Prostate gland (tissue), 2 donors: ENCODE results near the gene WWOX. TPM values are rescaled to one million over a fixed set of nuclear protein-coding genes. Genes with fewer than 3 reads are reported as not detected.

Experiments used
- DNase-seq: peaks from one replicate; pipeline ENCODE4 v3.0.0-alpha.2; 2019; ENCODE audit warnings: low spot score
- H3K27ac ChIP-seq, 2 donors: fragments of 200-600 bp; sonication (generic); 2 replicates each; pipeline ENCODE4 v1.5.1; 2017 to 2019
- H3K27me3 ChIP-seq: fragments of 200-600 bp; sonication (generic); replicated peaks from 2 replicates; pipeline ENCODE4 v1.5.1; 2019; ENCODE audit not compliant: insufficient read depth
- H3K36me3 ChIP-seq, 2 donors: fragments of 200-600 bp; sonication (generic); 1 replicate in 1 of 2; 2 replicates in 1 of 2; pipeline versions ENCODE4 v1.5.1 to v1.8.1; 2017 to 2019
- H3K4me1 ChIP-seq: fragments of 200-600 bp; sonication (generic); replicated peaks from 2 replicates; pipeline ENCODE4 v1.5.1; 2019
- H3K4me3 ChIP-seq, 2 donors: fragments of 200-600 bp; sonication (generic); 2 replicates each; pipeline ENCODE4 v1.5.1; 2017 to 2019
- H3K9me3 ChIP-seq: fragments of 200-600 bp; sonication (generic); 2 replicates; pipeline ENCODE4 v1.5.1; 2017
- CTCF ChIP-seq, 4 experiments: fragments of 200-600 bp in 2 of 4; fragments of 450-650 bp in 2 of 4; sonication (generic) in 2 of 4; IDR thresholded peaks; 1 replicate in 3 of 4; 2 replicates in 1 of 4; pipeline ENCODE4 v1.5.1; 2016 to 2019; ENCODE audit warnings: antibody characterized with exemption in 4 of 4, mild to moderate bottlenecking in 2 of 4, moderate library complexity in 2 of 4
- POLR2A ChIP-seq: fragments of 450-650 bp; IDR thresholded peaks from one replicate; pipeline ENCODE4 v1.6.1; 2016; ENCODE audit warnings: antibody characterized with exemption, mild to moderate bottlenecking
- POLR2AphosphoS5 ChIP-seq: sonication (generic); formaldehyde crosslinking; IDR thresholded peaks from one replicate; pipeline ENCODE4 v1.6.1; 2017; ENCODE audit warnings: antibody characterized with exemption
- WGBS: methylation state at CpG from one replicate; pipeline ENCODE4 v1.1.5; 2018; 5-methylcytosine and 5-hydroxymethylcytosine counted together
- intact Hi-C: fragments of 100-400 bp; cut with DNase I; formaldehyde crosslinking; loops from one replicate; pipeline ENCODE4 v1.14.2; 2022
- total RNA-seq, 2 donors: library from RNA; depleted of rRNA; stranded (reverse); fragments of >200 nt; gene quantifications; one replicate each; pipeline ENCODE4 v1.1.0, GENCODE V29; 2016

WWOX gene
- total RNA-seq, 2 donors from 2014 or later: 93.2 to 99.4 TPM

- intact Hi-C loops: no loop called here
- no peak for TF ChIP-seq POLR2A
- TF ChIP-seq POLR2AphosphoS5: no peak
- no peak for TF ChIP-seq CTCF (IDR thresholded peaks at IDR 0.05)
- H3K36me3 ChIP-seq: no peaks in the 10 kb centered on the region
- no peaks in the 10 kb centered on the region for H3K27me3 ChIP-seq
- DNase-seq: no peak
- no peaks in the 10 kb centered on the region for H3K9me3 ChIP-seq
- WGBS: 54% methylated on average over 15 of the region's 15 CpGs
- H3K4me1 ChIP-seq: no peaks in the 10 kb centered on the region
- H3K4me3 ChIP-seq: no peak overlapping the region
- no peak overlapping the region for H3K27ac ChIP-seq
These were observed 287.3 kb downstream of the WWOX start for GRCh38 chr16:78386557-78387324.

- no peak overlapping the region for H3K4me3 ChIP-seq
These were observed 289.6 kb downstream of the WWOX start for GRCh38 chr16:78389009-78389498.

GRCh38 chr16:78390092-78390491, 290.6 kb downstream of the WWOX start:
- TF ChIP-seq POLR2A (no peak), CTCF (IDR thresholded peaks at IDR 0.05) (no peak)
- DNase-seq: no peak
- no peaks in the 10 kb centered on the region for H3K9me3 ChIP-seq
- H3K4me1 ChIP-seq: no peaks in the 10 kb centered on the region
- no peaks in the 10 kb centered on the region for H3K27me3 ChIP-seq
- H3K36me3 ChIP-seq: no peaks in the 10 kb centered on the region
- no peak overlapping the region for H3K27ac ChIP-seq
- H3K4me3 ChIP-seq: no peak overlapping the region
- intact Hi-C loops: no loop called here
- WGBS: 70% methylated on average over 4 of the region's 4 CpGs

More at GRCh38 chr16:78389009-78389498, 289.6 kb downstream of the WWOX start:
- Histone ChIP-seq H3K27ac (no peak overlapping the region), H3K27me3 (no peaks in the 10 kb centered on the region), H3K4me1 (no peaks in the 10 kb centered on the region), H3K36me3 (no peaks in the 10 kb centered on the region), H3K9me3 (no peaks in the 10 kb centered on the region)
- WGBS: 91% methylated on average over 8 of the region's 8 CpGs
- intact Hi-C loops: no loop called here
- no peak for DNase-seq
- no peak for TF ChIP-seq POLR2AphosphoS5
- TF ChIP-seq POLR2A: no peak
- no peak for TF ChIP-seq CTCF (IDR thresholded peaks at IDR 0.05)

- Histone ChIP-seq H3K4me3 (no peak overlapping the region), H3K27ac (no peak overlapping the region), H3K9me3 (no peaks in the 10 kb centered on the region), H3K27me3 (no peaks in the 10 kb centered on the region), H3K4me1 (no peaks in the 10 kb centered on the region), H3K36me3 (no peaks in the 10 kb centered on the region)
- intact Hi-C loops: no loop called here
- DNase-seq: no peak
- no peak for TF ChIP-seq POLR2A
- 78% methylated on average over 7 of the region's 7 CpGs for WGBS
These were observed 291.3 kb downstream of the WWOX start for GRCh38 chr16:78390508-78391324.

GRCh38 chr16:78392585-78393195, 293.2 kb downstream of the WWOX start:
- WGBS: 80% methylated on average over 9 of the region's 9 CpGs
- no peaks in the 10 kb centered on the region for H3K4me1 ChIP-seq
- no peak overlapping the region for H3K27ac ChIP-seq
- TF ChIP-seq CTCF (IDR thresholded peaks at IDR 0.05) (no peak), POLR2AphosphoS5 (no peak), POLR2A (no peak)
- DNase-seq: no peak
- H3K36me3 ChIP-seq: no peaks in the 10 kb centered on the region
- no peak overlapping the region for H3K4me3 ChIP-seq
- no peaks in the 10 kb centered on the region for H3K27me3 ChIP-seq
- no peaks in the 10 kb centered on the region for H3K9me3 ChIP-seq
- intact Hi-C loops: no loop called here
